Trophoblast cell (in vitro differentiated cells and primary cell): Measurements from ENCODE around the gene OR6B1.
"Not testable (repeated sequence)": the region's sequence is repeated elsewhere in the genome, so short reads cannot be mapped to it uniquely, and the experiment has no call there.

Source experiments
- DNase-seq, 2 donors: peaks; one replicate each; pipeline ENCODE4 v3.0.0-alpha.2; 2016
- H2AFZ ChIP-seq: 2 replicates; pipeline ENCODE4 v1.6.1; 2013; ENCODE audit warnings: low read length, moderate library complexity, mild to moderate bottlenecking; ENCODE audit not compliant: insufficient read depth, poor library complexity
- H2AK5ac ChIP-seq: 2 replicates; pipeline ENCODE4 v1.6.1; 2013; ENCODE audit warnings: mild to moderate bottlenecking, low read length
- H2BK120ac ChIP-seq: 2 replicates; pipeline ENCODE4 v1.6.1; 2013; ENCODE audit warnings: low read length, mild to moderate bottlenecking, moderate library complexity; ENCODE audit not compliant: insufficient read depth, poor library complexity
- H2BK12ac ChIP-seq: 2 replicates; pipeline ENCODE4 v1.6.1; 2013; ENCODE audit warnings: mild to moderate bottlenecking, low read length, moderate library complexity
- H2BK5ac ChIP-seq: 2 replicates; pipeline ENCODE4 v1.6.1; 2013; ENCODE audit warnings: low read length, low read depth, moderate library complexity, mild to moderate bottlenecking; ENCODE audit not compliant: poor library complexity
- H3K14ac ChIP-seq: 2 replicates; pipeline ENCODE4 v1.6.1; 2013; ENCODE audit warnings: mild to moderate bottlenecking, low read length
- H3K18ac ChIP-seq: 2 replicates; pipeline ENCODE4 v1.6.1; 2013; ENCODE audit warnings: mild to moderate bottlenecking, low read length
- H3K23ac ChIP-seq: 2 replicates; pipeline ENCODE4 v1.6.1; 2013; ENCODE audit warnings: low read length
- H3K27ac ChIP-seq: 2 replicates; pipeline ENCODE4 v1.5.1; 2013; ENCODE audit warnings: low read depth, mild to moderate bottlenecking, inconsistent platforms, low read length, moderate library complexity
- H3K27me3 ChIP-seq: 2 replicates; pipeline ENCODE4 v1.6.1; 2013; ENCODE audit warnings: inconsistent platforms, mild to moderate bottlenecking, low read length, moderate library complexity; ENCODE audit not compliant: insufficient read depth
- H3K36me3 ChIP-seq, 2 experiments: 1 replicate in 1 of 2; 2 replicates in 1 of 2; pipeline ENCODE4 v1.6.1; 2013; ENCODE audit warnings: low read length in 2 of 2, mild to moderate bottlenecking in 2 of 2, moderate library complexity in 1 of 2; ENCODE audit not compliant: insufficient read depth in 2 of 2, control insufficient read depth in 1 of 2
- H3K4ac ChIP-seq: 2 replicates; pipeline ENCODE4 v1.6.1; 2013; ENCODE audit warnings: low read depth, mild to moderate bottlenecking, low read length, moderate library complexity
- H3K4me1 ChIP-seq, 2 experiments: 1 replicate in 1 of 2; 2 replicates in 1 of 2; pipeline ENCODE4 v1.6.1; 2013; ENCODE audit warnings: low read length in 2 of 2, mild to moderate bottlenecking in 2 of 2, moderate library complexity in 1 of 2; ENCODE audit not compliant: insufficient read depth in 2 of 2, control insufficient read depth in 1 of 2
- H3K4me2 ChIP-seq: 2 replicates; pipeline ENCODE4 v1.6.1; 2013; ENCODE audit warnings: inconsistent platforms, mild to moderate bottlenecking, low read length, moderate library complexity
- H3K4me3 ChIP-seq: 2 replicates; pipeline ENCODE4 v1.5.1; 2013; ENCODE audit warnings: mild to moderate bottlenecking, low read depth, low read length, inconsistent platforms
- H3K79me1 ChIP-seq: one replicate; pipeline ENCODE4 v1.6.1; 2013; ENCODE audit warnings: low read length
- H3K79me2 ChIP-seq: 2 replicates; pipeline ENCODE4 v1.6.1; 2013; ENCODE audit warnings: low read length, mild to moderate bottlenecking; ENCODE audit not compliant: control insufficient read depth, insufficient read depth, poor library complexity
- H3K9ac ChIP-seq: 2 replicates; pipeline ENCODE4 v1.6.1; 2013; ENCODE audit warnings: mild to moderate bottlenecking, low read length
- H3K9me3 ChIP-seq: 2 replicates; pipeline ENCODE4 v1.6.1; 2013; ENCODE audit warnings: low read depth, mild to moderate bottlenecking, control low read depth, inconsistent platforms, low read length; ENCODE audit not compliant: insufficient read depth
- H4K12ac ChIP-seq: 2 replicates; pipeline ENCODE4 v1.6.1; 2013; ENCODE audit warnings: low read depth, mild to moderate bottlenecking, low read length, moderate library complexity
- H4K8ac ChIP-seq: 2 replicates; pipeline ENCODE4 v1.6.1; 2013; ENCODE audit warnings: low read depth, mild to moderate bottlenecking, low read length, moderate library complexity
- H4K91ac ChIP-seq: one replicate; pipeline ENCODE4 v1.6.1; 2013; ENCODE audit warnings: low read depth, mild to moderate bottlenecking, low read length, moderate library complexity
- WGBS: extraction: QIAGEN DNeasy Blood & Tissue Kit; methylation state at CpG from one replicate; pipeline ENCODE4 v1.1.7; 2013; ENCODE audit warnings: missing lambda C conversion rate; ENCODE audit not compliant: insufficient read length, insufficient coverage; ENCODE audit errors: extremely low coverage; 5-methylcytosine and 5-hydroxymethylcytosine counted together

OR6B1 gene

DNA sequence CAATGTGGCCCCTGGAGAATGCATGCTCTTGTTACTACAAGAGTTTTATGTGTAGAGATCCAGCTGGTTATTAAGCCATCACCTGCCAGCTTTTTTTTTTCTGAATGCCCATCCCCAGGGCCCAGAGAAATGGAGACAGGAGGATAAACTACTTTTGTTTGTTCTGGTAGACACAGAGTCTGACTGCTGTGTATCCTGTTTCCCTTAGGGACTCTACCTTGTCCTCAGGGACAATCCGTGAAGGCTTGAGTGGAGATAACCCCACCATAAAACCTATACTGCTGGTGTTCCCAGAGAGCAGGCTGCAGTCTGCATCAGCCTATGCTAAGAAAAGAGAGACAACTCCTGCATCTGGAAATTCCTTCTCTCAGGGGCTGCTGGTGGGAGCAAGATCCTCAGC, 48.5 kb downstream of the OR6B1 start, which contains the start of gene OR2A5:
TSS of gene OR2A5 (plus strand) at position 301 of the 400 bp plus-strand sequence. CDS start 1,454 bp downstream, outside the sequence.
- Histone ChIP-seq H3K36me3 (no peaks in the 10 kb centered on the region), H3K27ac (no peak within 1 kb of the TSS), H3K27me3 (no peaks in the 10 kb centered on the region), H3K23ac (no peak within 1 kb of the TSS), H3K18ac (no peak within 1 kb of the TSS), H2AK5ac (no peak within 1 kb of the TSS), H2BK5ac (no peak within 1 kb of the TSS), H2BK120ac (no peak within 1 kb of the TSS), H4K12ac (no peak within 1 kb of the TSS), H2BK12ac (no peak within 1 kb of the TSS), H3K9ac (peak within 1 kb of the TSS; percentile 58), H3K4me2 (no peak within 1 kb of the TSS), H4K8ac (no peak within 1 kb of the TSS), H3K4me3 (no peak within 1 kb of the TSS), H2AFZ (no peak within 1 kb of the TSS), H3K4ac (no peak within 1 kb of the TSS), H3K9me3 (no peaks in the 10 kb centered on the region), H3K79me1 (no peaks in the 10 kb centered on the region), H4K91ac (no peak within 1 kb of the TSS), H3K4me1 (no peaks in the 10 kb centered on the region), H3K79me2 (no peaks in the 10 kb centered on the region), H3K14ac (no peak within 1 kb of the TSS)
- no peak for DNase-seq
- WGBS = no CpG with 5 or more reads among the region's 1 CpG

- Histone ChIP-seq H3K23ac (no peak overlapping the region), H3K79me1 (no peaks in the 10 kb centered on the region), H2BK5ac (no peak overlapping the region), H4K8ac (no peak overlapping the region), H3K27me3 (no peaks in the 10 kb centered on the region), H2AFZ (no peak overlapping the region), H3K4me2 (no peak overlapping the region), H3K27ac (no peak overlapping the region), H2BK12ac (no peak overlapping the region), H3K14ac (no peak overlapping the region), H3K4me1 (no peaks in the 10 kb centered on the region), H3K36me3 (no peaks in the 10 kb centered on the region), H3K9me3 (no peaks in the 10 kb centered on the region), H4K12ac (no peak overlapping the region), H2AK5ac (no peak overlapping the region), H2BK120ac (no peak overlapping the region), H4K91ac (no peak overlapping the region), H3K4me3 (no peak overlapping the region), H3K79me2 (no peaks in the 10 kb centered on the region), H3K18ac (no peak overlapping the region), H3K9ac (peak overlapping the region; percentile 58), H3K4ac (no peak overlapping the region)
- no CpG with 5 or more reads among the region's 2 CpGs for WGBS
- DNase-seq = no peak
These were observed 49.4 kb downstream of the OR6B1 start for GRCh38 chr7:144049491-144049890.

DNA sequence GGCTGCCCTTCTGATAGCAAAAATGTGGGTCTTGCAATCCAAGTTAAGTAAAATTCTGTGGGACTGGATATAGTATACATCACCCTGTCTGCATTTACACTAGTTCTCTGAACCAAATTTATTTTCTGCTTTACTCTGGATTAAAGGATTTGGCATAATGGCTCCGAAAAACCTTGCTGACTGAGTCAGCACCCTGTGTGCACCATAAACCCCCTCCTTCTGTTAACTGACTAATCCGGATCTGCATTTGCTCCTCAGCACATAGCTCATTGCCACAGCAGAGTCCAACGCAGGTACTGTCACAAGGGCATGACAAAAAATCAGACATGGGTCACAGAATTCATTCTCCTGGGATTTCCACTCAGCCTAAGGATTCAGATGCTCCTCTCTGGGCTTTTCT, 50.0 kb downstream of the OR6B1 start:
- no peak overlapping the region for H2BK5ac ChIP-seq
- H3K4ac ChIP-seq = no peak overlapping the region
- no peaks in the 10 kb centered on the region for H3K79me2 ChIP-seq
- DNase-seq = no peak
- WGBS = no CpG with 5 or more reads among the region's 3 CpGs
- no peaks in the 10 kb centered on the region for H3K4me1 ChIP-seq
- H3K9ac ChIP-seq = no peak overlapping the region
- H3K9me3 ChIP-seq = no peaks in the 10 kb centered on the region
- no peak overlapping the region for H4K91ac ChIP-seq
- no peak overlapping the region for H3K27ac ChIP-seq
- no peaks in the 10 kb centered on the region for H3K27me3 ChIP-seq
- no peak overlapping the region for H2AFZ ChIP-seq
- no peak overlapping the region for H3K18ac ChIP-seq
- no peak overlapping the region for H3K14ac ChIP-seq
- no peaks in the 10 kb centered on the region for H3K36me3 ChIP-seq
- H3K79me1 ChIP-seq = no peaks in the 10 kb centered on the region
- no peak overlapping the region for H2BK120ac ChIP-seq
- no peak overlapping the region for H4K8ac ChIP-seq
- H3K4me2 ChIP-seq = no peak overlapping the region
- H3K23ac ChIP-seq = no peak overlapping the region
- no peak overlapping the region for H2AK5ac ChIP-seq
- no peak overlapping the region for H3K4me3 ChIP-seq
- no peak overlapping the region for H4K12ac ChIP-seq
- no peak overlapping the region for H2BK12ac ChIP-seq

DNA sequence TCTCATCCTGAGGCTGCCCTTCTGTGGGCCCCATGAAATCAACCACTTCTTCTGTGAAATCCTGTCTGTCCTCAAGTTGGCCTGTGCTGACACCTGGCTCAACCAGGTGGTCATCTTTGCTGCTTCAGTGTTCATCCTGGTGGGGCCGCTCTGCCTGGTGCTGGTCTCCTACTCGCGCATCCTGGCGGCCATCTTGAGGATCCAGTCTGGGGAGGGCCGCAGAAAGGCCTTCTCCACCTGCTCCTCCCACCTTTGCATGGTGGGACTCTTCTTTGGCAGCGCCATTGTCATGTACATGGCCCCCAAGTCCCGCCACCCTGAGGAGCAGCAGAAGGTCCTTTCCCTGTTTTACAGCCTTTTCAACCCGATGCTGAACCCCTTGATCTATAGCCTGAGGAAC, 50.8 kb downstream of the OR6B1 start:
- not testable (repeated sequence) for H3K23ac ChIP-seq, H3K4ac ChIP-seq, H3K79me2 ChIP-seq, H2BK5ac ChIP-seq, H3K36me3 ChIP-seq, H3K4me3 ChIP-seq, H3K9ac ChIP-seq, H3K4me2 ChIP-seq, H2AFZ ChIP-seq, H3K27ac ChIP-seq, H4K91ac ChIP-seq, H3K14ac ChIP-seq, H2BK12ac ChIP-seq, H2BK120ac ChIP-seq, H3K79me1 ChIP-seq, DNase-seq, H3K18ac ChIP-seq, H2AK5ac ChIP-seq, H3K9me3 ChIP-seq, H4K12ac ChIP-seq, H3K4me1 ChIP-seq, H3K27me3 ChIP-seq, H4K8ac ChIP-seq
- WGBS = no CpG with 5 or more reads among the region's 8 CpGs
